Superior temporal gyrus (tissue), 1 donor: ENCODE data around the gene SPOPL.

Experiments used
- DNase-seq: peaks from one replicate; pipeline ENCODE4 v3.0.0-alpha.2; 2016; ENCODE audit errors: extremely low spot score

SPOPL gene

DNA sequence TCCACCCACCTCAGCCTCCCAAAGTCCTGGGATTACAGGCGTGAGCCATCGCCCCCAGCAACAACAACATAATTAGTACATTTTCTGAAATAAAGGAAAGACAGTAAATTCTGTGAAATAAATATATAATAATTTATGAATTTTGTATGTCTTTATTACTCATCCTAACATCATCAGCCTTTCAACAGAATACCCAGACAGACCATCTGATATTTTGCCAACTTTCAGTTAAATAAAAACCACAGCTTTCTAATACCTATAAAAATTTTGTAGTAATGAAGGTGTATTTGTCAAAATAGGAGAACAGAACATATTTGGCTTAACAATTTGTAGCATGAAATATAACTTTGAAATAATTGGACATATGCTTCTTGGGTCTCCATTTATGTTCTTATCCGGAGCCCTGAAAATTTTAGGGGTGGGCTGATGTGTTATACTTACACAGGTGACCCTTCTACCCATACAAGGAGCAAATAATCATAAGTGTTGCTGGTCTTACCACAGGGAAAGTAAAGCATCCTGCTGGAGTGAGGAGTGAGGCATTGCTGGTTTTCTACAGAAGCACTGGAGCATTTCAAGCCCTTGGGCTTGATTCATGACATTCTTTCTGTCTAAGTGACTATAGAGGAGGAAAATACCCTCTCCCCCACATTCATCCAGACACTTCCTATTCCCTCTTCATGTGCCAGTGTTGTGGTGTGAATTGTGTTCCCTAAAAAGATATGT, 99.3 kb downstream of the SPOPL start:
- no peak for DNase-seq

DNA sequence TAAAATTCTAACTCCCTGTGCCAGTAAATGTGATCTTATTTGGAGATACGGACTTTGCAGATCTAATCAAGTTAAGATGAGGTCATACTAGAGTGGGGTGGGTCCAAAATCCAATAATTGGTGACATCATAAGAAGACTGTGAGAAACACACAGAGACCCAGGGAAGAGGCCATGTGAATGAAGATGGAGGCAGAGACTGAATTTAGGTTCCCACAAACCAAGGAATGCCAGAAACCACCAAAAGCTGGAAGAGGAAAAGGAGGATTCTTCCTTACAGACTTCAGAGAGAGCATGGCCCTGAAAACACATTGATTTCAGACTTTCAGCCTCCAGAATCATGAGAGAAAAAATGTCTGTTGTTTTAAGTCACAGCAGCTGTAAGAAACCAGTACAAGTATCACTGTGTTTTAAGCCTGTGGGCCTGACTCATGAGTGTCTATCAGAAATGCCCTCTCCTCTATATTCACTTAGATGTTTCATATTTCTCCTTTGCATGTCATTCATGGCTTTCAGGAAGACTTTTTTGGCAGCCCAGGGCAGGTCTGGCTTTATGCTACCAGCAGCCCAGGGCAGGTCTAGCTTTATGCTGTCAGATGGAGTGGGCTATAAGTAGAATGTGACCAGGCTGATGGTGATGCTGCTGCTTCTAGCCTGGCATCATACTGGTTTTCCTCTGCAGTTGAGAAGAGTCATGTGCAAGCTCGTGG, 100.0 kb downstream of the SPOPL start:
- DNase-seq, result no peak

DNA sequence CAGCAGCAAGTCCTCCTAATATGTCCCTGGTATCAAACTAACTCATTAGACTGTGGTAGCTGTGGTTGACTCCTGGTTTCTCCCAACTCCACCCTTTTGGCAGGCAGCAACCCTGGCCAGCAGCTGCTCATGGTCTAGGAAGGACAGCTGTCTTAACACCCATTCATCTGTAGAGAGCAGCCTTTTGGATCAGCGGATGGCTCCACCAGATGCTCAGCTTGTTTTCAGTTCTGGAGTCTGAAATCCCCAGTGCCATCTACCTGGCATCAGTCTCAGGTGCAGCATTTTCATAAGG, 100.5 kb downstream of the SPOPL start:
- DNase-seq, result no peak

DNA sequence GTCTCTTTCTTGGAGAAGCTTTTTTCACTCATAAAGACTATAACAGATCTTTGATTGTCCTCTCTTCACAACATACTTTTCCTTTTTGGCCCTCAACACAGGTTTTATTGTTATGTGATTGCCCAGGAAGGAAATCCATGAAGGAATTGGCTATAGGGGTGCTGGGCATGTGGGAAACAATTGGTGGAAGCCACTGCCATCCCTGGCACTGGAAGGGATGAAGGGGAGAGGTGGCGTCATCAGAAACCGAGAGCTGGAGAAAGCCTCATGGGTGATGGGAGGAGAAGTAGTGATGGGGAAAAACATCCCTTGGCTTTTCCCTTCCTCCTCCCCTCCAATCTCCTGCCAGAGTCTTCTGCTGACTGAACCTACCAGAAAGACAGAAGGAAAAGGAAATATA, 106.2 kb downstream of the SPOPL start:
- DNase-seq, result no peak

DNA sequence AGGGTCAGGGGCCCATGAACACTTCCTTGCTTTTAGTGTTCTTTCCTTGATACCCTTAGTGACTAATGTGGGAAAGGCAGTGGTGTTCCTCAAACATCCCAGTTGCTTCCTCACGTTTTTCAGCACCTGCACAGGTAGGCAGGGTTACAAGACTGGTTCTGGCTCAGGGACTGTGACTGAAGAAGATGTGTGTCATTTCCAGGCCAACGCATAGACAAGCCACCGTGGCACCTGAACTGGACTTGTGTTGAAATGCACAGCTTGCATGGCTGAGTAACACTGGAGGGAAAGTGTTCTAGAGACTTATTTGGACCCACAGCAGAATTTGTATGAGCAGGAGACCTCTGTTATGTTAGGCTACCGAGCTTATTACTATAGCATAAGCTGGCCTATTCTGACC, 107.9 kb downstream of the SPOPL start:
- DNase-seq, result no peak

DNA sequence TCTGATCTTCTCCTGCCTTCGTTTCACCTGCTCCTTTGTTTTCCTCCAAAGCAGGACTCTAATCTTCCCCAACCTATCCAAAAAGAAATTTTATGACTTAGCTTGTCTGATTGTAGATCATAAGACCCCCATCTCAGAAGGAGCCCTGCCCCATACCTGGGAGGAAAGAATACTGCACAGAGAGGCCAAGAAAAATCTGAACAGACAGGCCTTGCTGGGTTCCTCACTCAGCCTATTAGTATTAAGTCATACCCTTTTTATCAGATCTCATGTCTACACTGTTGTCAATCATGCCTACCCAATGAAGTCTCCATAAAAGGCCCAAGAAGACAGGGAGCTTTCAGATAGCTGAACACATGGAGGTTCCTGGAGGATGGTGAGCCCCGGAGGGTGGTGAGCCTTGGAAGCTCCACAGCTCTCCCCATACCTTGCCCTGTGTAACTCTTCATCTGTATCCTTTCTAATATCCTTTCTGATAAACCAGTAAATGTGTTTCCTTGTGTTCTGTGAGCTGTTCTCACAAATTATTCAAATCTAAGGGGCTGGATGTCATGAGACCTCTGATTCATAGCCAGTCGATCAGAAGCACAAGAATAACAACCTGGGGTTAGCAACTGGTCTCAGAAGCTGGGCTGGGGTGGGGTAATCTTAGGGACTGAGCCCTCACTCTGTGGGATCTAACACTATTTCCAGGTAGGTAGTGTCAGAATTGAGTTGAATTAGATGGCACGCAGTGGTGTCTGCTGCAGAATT, 108.8 kb downstream of the SPOPL start:
- no peak for DNase-seq

DNA sequence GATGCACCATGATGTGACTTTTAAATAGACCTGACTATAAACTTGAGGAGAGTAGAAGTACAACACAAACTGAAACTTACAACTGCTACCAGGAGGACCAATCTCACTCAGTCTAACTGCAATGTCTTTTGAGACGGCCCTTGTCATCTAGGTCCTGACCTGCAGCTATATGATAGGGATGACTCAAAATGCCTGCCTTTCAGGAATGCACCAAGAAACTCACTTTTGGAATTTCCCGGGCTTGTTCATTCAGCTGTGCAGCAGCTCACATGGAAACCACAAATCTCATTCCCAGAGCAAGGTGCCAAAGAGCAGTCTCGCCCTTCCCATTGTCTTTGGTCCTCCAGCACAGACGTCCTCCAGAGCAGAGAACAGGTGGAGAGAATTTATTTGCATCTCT, 113.7 kb downstream of the SPOPL start:
- DNase-seq, result no peak

DNA sequence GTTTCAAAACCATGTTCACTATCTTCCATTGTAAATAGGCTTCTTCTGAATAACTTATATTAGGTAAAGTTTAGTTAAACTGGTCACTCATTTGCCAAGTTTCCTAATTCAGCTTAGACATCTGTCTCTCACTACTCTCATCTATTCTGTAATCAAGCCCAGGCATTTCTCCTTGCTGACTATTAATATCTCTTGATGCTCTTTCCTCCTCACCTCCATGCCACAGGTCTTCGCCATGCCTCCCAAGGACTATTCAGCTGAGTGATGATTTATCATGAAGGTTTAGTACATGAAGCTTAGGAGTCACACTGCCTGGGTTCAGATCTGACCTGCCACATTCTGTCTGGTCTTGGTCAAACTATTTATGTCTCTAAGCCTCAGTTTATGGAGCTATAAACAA, 115.5 kb downstream of the SPOPL start:
- no peak for DNase-seq

DNA sequence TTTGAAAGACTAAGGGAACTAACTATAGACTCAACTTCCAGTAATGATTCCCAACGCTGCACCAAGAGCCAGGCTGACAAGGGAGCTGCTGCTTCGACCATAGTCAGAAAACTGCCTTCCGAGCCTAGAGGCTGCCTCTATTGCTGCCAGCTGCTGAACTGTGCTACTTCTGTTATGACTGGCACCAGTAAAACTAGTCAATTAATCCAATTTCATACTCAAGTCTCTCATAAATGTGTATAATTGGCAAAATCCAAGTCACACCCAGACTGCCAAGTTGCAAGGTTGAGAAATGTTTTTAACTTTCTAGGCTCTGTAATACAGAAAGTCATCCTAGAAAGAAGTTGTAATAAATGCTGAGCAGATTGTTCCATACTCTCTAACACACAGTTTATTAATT, 117.4 kb downstream of the SPOPL start:
- DNase-seq, result no peak

DNA sequence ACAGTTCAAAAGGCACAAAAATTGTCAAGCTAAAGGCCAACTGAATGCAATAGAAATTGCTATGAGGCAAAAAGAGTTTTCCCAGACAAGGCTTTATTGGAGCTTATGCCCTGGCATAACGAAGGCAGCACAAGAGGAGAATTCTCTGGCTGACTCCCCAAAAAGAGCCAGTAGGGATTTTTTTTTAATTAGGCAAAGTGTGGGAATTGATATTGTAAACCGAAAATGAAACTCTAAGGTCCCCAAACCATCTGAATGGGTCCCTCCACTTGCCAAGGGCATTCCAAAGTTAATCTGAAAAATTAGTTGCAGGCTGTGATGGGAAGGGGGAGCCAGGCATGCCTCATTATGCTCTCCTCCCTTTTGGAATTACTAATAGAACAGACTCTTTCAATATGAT, 118.9 kb downstream of the SPOPL start:
- DNase-seq, result no peak

DNA sequence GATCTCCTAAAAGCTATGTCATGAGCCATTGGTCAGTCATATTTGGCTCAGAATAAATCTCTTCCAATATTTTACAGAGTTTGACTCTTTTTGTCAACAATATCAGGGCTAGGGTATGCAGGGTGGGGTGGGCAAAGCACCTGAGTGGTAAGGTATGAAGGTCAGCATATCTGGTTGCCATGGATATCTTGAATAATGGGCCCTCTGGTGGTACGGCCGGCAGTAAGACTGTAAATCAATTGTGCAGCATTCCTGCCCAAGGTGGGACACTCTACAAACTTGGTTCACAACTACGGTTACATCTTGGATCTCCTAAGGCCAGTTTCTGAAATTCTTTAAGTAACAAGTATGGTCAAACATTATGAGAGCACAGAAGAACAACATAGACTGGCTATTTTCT, 119.6 kb downstream of the SPOPL start:
- no peak for DNase-seq

DNA sequence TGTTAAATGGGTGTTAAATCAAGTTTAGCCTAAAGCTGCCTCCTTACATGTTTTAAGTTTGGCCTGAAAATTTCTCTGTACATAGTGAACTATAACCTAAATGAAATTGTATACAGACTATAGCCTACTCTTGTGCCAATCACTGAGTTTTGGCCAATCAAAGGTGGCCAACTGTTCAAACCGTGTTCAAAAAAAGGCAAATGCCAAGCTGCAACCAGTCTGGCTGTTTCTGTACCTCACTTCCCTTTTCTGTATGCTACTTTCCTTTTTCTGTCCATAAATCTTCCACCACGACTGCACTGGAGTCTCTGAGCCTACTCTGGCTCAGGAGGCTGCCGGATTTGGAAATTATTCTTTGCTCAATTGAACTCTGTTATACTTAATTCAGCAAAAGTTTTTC, 121.0 kb downstream of the SPOPL start:
- no peak for DNase-seq
